Spleen (tissue), 11 donors: ENCODE data around the gene NUCB2. TPM values are rescaled to one million over a fixed set of nuclear protein-coding genes. Genes with fewer than 3 reads are reported as not detected.

Experiments
- DNase-seq: peaks from one replicate; pipeline ENCODE4 v3.0.0-alpha.2; 2020
- H3K27ac ChIP-seq, 8 donors: fragments of 200-600 bp; sonication (generic) in 7 of 8; 1 replicate in 4 of 8; 2 replicates in 4 of 8; pipeline versions ENCODE4 v1.5.0 to v1.8.0; 2016 to 2021; ENCODE audit warnings: inconsistent platforms in 4 of 8, mild to moderate bottlenecking in 4 of 8, moderate library complexity in 1 of 8
- H3K27me3 ChIP-seq, 7 donors: fragments of 200-600 bp; sonication (generic) in 6 of 7; replicated peaks in 1 of 7; 1 replicate in 4 of 7; 2 replicates in 3 of 7; pipeline versions ENCODE4 v1.5.0 to v1.8.0; 2016 to 2021; ENCODE audit warnings: inconsistent platforms in 3 of 7, mild to moderate bottlenecking in 1 of 7
- H3K36me3 ChIP-seq, 6 donors: fragments of 200-600 bp; sonication (generic) in 5 of 6; 1 replicate in 4 of 6; 2 replicates in 2 of 6; pipeline versions ENCODE4 v1.5.0 to v1.8.0; 2016 to 2021; ENCODE audit warnings: inconsistent platforms in 2 of 6
- H3K4me1 ChIP-seq, 6 donors: fragments of 200-600 bp; sonication (generic) in 5 of 6; 1 replicate in 3 of 6; 2 replicates in 3 of 6; pipeline versions ENCODE4 v1.5.0 to v1.8.0; 2016 to 2021; ENCODE audit warnings: inconsistent platforms in 3 of 6
- H3K4me3 ChIP-seq, 8 donors: fragments of 200-600 bp; sonication (generic) in 7 of 8; 1 replicate in 4 of 8; 2 replicates in 4 of 8; pipeline versions ENCODE4 v1.5.0 to v1.8.0; 2016 to 2021; ENCODE audit warnings: inconsistent platforms in 4 of 8, mild to moderate bottlenecking in 4 of 8, moderate library complexity in 2 of 8
- H3K9me3 ChIP-seq, 8 donors: fragments of 200-600 bp; sonication (generic) in 7 of 8; 1 replicate in 4 of 8; 2 replicates in 4 of 8; pipeline versions ENCODE4 v1.5.0 to v1.8.0; 2016 to 2021; ENCODE audit warnings: inconsistent platforms in 4 of 8
- CTCF ChIP-seq, 11 experiments: fragments of 200-600 bp in 7 of 11; fragments of 450-650 bp in 4 of 11; sonication (generic) in 4 of 11; IDR thresholded peaks in 8 of 11; conservative IDR thresholded peaks in 3 of 11; 1 replicate in 7 of 11; 2 replicates in 4 of 11; pipeline versions ENCODE4 v1.4.0 to v1.8.0; 2016 to 2021; ENCODE audit warnings: antibody characterized with exemption in 11 of 11, inconsistent platforms in 4 of 11, mild to moderate bottlenecking in 1 of 11
- POLR2A ChIP-seq, 3 donors: fragments of 450-650 bp; IDR thresholded peaks; one replicate each; pipeline ENCODE4 v1.5.1; 2017; ENCODE audit warnings: antibody characterized with exemption in 3 of 3, mild to moderate bottlenecking in 1 of 3
- POLR2AphosphoS5 ChIP-seq, 3 donors: sonication (generic); formaldehyde crosslinking; IDR thresholded peaks; one replicate each; pipeline ENCODE4 v1.5.1; 2017; ENCODE audit warnings: antibody characterized with exemption in 3 of 3
- WGBS, 5 donors: extraction: QIAGEN DNeasy Blood & Tissue Kit in 3 of 5; methylation state at CpG; one replicate each; pipeline versions ENCODE4 v1.1.5 to v1.1.7; 2013 to 2018; 5-methylcytosine and 5-hydroxymethylcytosine counted together
- intact Hi-C: fragments of 100-400 bp; cut with DNase I; formaldehyde crosslinking; loops from one replicate; pipeline ENCODE4 v1.15.0; 2023; ENCODE audit warnings: low total_unique reads
- polyA plus RNA-seq, 3 donors: library from polyadenylated mRNA; stranded (reverse); fragments of 200-250 nt; gene quantifications; one replicate each; pipeline ENCODE4 v1.2.1, GENCODE V29; 2013
- total RNA-seq, 7 donors: library from RNA; depleted of rRNA in 3 of 7; stranded (reverse); fragments of >200 nt in 3 of 7; fragmentation: NEBNext Ultra II Directional in 4 of 7; extraction: Animal tissue kit (Norgen Biotek cat#: 25700) in 4 of 7; gene quantifications; one replicate each; pipeline versions ENCODE4 v1.1.0 to v1.2.1, GENCODE V29; 2016 to 2021
- donor health status: healthy with polysubstance abuse.
- donor health status: DM: no; HTN: no; CAD: no; lungs with moderate emphysema.
- donor health status: DM: no; HTN: no; CAD: no.
- donor health status: Bipolar disorder and iron deficiency.
- donor health status: healthy.
- donor health status: DM: no; HTN: no; CAD: no.
- donor health status: DM: yes; HTN: yes; CAD: no.

The NUCB2 gene
- total and polyA plus RNA-seq, 10 donors = 15.6 to 60.2 (median 46.2) TPM

DNA sequence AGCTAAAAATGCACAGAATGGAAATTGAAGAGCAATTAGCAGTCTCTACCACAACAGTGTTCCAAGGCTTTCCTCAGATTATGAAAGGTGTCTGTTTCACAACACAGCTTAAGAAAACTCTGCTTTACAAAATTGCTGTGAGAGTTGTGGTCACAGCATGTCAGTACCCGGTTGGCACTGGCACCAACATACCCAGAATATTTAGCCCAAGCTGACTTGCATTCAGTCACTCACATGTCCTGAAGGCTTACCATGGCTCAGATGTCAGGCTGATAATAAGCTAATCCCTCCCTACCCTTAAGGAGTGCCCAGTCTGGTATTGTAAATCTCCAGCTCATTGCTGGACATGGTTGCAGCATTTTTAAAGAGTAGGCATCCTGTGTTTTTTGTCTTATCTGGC, 90.0 kb downstream of the NUCB2 start:
- no peak overlapping the region for H3K4me3 ChIP-seq
- TF ChIP-seq POLR2AphosphoS5 (IDR thresholded peaks at IDR 0.05) (no peak), CTCF (IDR thresholded peaks at IDR 0.05 in 8 of 11, conservative IDR thresholded peaks at IDR 0.05 in 3 of 11) (no peak), POLR2A (IDR thresholded peaks at IDR 0.05) (no peak)
- no peaks in the 10 kb centered on the region for H3K4me1 ChIP-seq
- no peaks in the 10 kb centered on the region for H3K27me3 ChIP-seq
- H3K27ac ChIP-seq = no peak overlapping the region
- DNase-seq = no peak
- WGBS, 5 donors = 46 to 88% (median 63%) methylated on average over 1 of the region's 1 CpG
- peaks cover 11 to 36% (median 32%) of the 10 kb centered on the region in 8 donors for H3K9me3 ChIP-seq
- intact Hi-C loops = no loop called here
- peaks cover 0 to 52% (median 28%) of the 10 kb centered on the region in 6 donors for H3K36me3 ChIP-seq

DNA sequence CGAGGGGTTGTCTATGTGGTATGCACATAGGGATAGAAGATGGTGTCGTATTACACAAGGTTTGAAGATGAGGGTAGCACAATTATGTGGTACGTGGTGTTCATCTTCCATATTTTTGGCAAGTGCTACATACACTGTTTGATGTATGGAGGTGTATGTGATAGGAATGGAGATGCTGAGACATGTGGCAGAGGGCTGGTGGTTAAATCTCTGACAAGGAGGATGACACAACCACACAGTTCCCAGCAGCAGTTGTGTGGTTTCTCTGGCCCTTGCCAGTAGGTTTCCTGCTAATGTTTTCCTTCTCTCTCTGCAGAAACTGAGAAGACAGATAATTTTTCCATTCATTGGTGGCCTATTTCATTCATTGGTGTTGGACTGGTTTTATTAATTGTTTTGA, 92.0 kb downstream of the NUCB2 start:
- no peak for DNase-seq
- Histone ChIP-seq H3K27me3 (no peaks in the 10 kb centered on the region), H3K4me1 (no peaks in the 10 kb centered on the region), H3K36me3 (peaks cover 9 to 73% (median 37%) of the 10 kb centered on the region in 6 donors), H3K4me3 (no peak overlapping the region), H3K9me3 (peaks cover 22 to 57% (median 53%) of the 10 kb centered on the region in 8 donors), H3K27ac (no peak overlapping the region)
- no peak for TF ChIP-seq POLR2AphosphoS5 (IDR thresholded peaks at IDR 0.05)
- TF ChIP-seq CTCF (IDR thresholded peaks at IDR 0.05 in 8 of 11, conservative IDR thresholded peaks at IDR 0.05 in 3 of 11) = no peak
- no peak for TF ChIP-seq POLR2A (IDR thresholded peaks at IDR 0.05)
- 87 to 97% (median 93%) methylated on average over 3 of the region's 3 CpGs for WGBS, 5 donors
- intact Hi-C loops = no loop called here

DNA sequence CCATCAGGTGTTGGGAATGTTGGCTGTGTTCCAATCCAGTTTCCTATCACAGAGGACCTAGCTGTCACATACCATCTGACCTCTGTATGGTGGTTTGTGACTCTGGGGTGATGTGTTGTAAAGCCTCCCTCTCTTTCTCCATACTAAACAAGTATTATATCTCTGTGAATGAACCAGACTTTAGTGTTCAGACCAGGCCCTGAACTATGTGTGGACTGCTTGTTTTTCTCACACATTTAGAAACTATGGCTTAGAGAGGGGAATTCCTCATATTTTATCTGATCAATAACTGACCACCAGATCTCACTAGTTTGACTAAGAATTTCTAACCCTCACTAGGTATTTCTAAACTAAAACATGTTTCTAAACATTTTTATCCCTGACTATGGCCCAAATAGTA, 92.6 kb downstream of the NUCB2 start:
- peaks cover 22 to 62% (median 58%) of the 10 kb centered on the region in 8 donors for H3K9me3 ChIP-seq
- intact Hi-C loops = no loop called here

DNA sequence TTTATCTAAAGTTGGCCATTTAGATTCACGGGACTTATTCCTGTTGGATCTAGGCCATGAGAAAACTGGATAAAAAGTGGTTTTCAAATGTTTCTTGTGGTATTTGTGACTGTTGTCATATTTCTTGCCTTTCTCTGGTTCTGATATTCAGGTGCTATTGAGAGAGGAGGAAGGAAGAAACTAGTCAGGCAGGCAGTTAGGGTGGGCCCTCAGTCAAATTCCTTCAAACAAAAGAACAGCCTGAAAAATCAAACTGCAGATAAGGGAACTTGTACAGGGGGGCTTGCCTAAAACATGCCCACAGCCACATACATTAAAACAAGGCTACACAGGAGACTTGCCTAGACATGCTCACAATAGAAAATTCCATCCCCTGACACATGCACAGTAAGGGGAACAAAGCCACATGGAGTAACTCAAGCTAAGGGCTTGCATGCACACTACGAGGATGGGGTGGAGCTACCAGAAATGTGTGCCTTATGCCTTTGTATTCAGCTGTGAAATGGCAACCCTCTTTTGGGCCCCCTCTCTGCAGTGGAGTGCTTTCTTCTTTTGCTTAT, 93.2 kb downstream of the NUCB2 start:
- Histone ChIP-seq H3K27ac (no peak overlapping the region), H3K4me1 (no peaks in the 10 kb centered on the region), H3K9me3 (peaks cover 22 to 69% (median 63%) of the 10 kb centered on the region in 8 donors), H3K36me3 (peaks cover 9 to 82% (median 37%) of the 10 kb centered on the region in 6 donors), H3K4me3 (no peak overlapping the region), H3K27me3 (no peaks in the 10 kb centered on the region)
- TF ChIP-seq CTCF (IDR thresholded peaks at IDR 0.05 in 8 of 11, conservative IDR thresholded peaks at IDR 0.05 in 3 of 11) (no peak), POLR2A (IDR thresholded peaks at IDR 0.05) (no peak)
- intact Hi-C loops = no loop called here
- no peak for DNase-seq
- 81 to 88% (median 85%) methylated on average over 2 of the region's 2 CpGs for WGBS, 5 donors

More for the DNA sequence above, 92.6 kb downstream of the NUCB2 start:
- Histone ChIP-seq H3K27me3 (no peaks in the 10 kb centered on the region), H3K4me1 (no peaks in the 10 kb centered on the region), H3K4me3 (no peak overlapping the region), H3K36me3 (peaks cover 9 to 78% (median 37%) of the 10 kb centered on the region in 6 donors), H3K27ac (no peak overlapping the region)
- TF ChIP-seq POLR2A (IDR thresholded peaks at IDR 0.05) (no peak), POLR2AphosphoS5 (IDR thresholded peaks at IDR 0.05) (no peak)
- DNase-seq = no peak
